Measurements from ENCODE around the gene GJB3.

GJB3 gene

DNA sequence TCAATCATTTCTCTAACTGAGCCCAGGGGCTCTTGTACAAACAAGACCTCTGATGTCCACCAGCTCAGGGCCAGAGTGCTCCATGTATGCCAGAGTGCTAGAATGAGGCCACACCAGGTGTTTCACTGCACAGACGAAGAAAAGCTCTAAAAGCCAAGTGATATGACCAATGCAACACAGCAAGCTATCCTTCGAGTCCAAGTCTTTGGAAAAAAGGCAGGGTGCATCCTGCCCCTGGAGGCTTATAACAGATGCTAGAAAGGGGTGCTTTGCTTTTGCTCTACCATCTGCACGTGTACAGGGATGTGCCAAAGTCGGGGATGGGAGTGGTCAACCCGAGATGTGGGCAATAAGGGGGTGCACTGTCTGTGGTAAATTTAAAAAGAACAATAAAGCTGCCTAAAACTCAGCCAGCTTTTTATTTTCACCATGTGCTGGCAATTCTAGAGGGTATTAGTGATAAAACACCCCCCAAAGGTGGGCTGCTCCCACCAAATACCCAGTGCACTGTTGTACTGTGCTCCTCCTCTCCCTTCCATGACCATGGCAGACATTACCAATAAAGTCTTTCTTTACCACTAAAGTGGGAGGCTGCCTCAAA, 46.4 kb downstream of the GJB3 start:
- DNase-seq (ENCODE audit: low spot score): no peak

GRCh38 chr1:34828611-34829010, 47.6 kb downstream of the GJB3 start:
- no peak for DNase-seq (ENCODE audit: low spot score)

DNA sequence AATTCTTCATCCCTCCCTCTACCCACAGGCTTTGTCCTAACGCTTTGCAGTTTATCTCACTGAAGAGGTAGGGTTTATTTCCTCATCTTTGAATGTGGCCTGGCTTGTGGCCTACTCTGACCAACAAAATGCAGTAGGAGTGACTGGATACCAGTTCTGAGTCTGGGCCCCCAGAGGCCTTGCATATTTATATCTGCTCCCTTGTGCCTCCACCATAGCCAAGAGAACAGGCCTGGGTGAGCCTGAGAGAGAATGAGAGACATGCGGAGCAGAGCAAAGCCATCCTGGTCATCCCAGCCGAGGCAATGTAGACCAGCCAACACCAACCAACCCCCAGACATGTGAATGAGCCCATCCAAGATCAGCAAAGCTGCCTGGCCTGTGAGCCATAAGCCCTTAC, 48.2 kb downstream of the GJB3 start:
- no peak for DNase-seq (ENCODE audit: low spot score)

- DNase-seq (ENCODE audit: low spot score): no peak
Measured at GRCh38 chr1:34831721-34832246, 50.8 kb downstream of the GJB3 start.

DNA sequence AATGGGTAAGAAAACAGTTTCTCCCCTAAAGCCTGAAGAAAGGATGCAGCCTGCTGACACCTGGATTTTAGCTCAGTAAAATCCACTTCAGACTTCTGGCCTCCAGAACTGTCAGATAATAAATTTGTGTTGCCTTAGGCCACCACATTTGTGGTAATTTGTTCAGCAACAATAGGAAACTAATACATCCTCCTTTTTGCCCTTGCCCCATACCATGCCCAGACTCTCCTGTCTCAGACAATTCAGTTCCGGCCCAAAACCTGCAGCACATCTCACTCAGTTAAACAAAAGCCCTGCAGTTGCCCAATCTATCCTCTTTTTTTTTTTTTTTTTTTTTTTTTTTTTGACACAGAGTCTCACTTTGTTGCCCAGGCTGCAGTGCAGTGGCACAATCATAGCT, 52.7 kb downstream of the GJB3 start:
- no peak for DNase-seq (ENCODE audit: low spot score)

Data from kidney tubule cell (primary cell).